Breast epithelium (tissue), 3 donors: Measurements from ENCODE around the gene PHF21B.

Experiments
- CTCF ChIP-seq, 3 donors: fragments of 450-650 bp; IDR thresholded peaks; one replicate each; pipeline ENCODE4 v1.5.1; 2016 to 2017; ENCODE audit warnings: antibody characterized with exemption in 3 of 3, mild to moderate bottlenecking in 3 of 3, moderate library complexity in 3 of 3
- POLR2A ChIP-seq: fragments of 450-650 bp; IDR thresholded peaks from one replicate; pipeline ENCODE4 v1.6.1; 2016; ENCODE audit warnings: antibody characterized with exemption, mild to moderate bottlenecking, moderate library complexity

- TF ChIP-seq CTCF (IDR thresholded peaks at IDR 0.05) (no peak), POLR2A (no peak)
Observed at GRCh38 chr22:45039133-45039532, 29.3 kb upstream of the PHF21B start.
